Measurements from ENCODE around the gene PKNOX2.
"Not testable (repeated sequence)": the region's sequence is repeated elsewhere in the genome, so short reads cannot be mapped to it uniquely, and the experiment has no call there.

GRCh38 chr11:125223161-125223560, 58.6 kb downstream of the PKNOX2 start:
- not testable (repeated sequence) for TF ChIP-seq POLR2A, CTCF, POLR2AphosphoS5, EP300 (IDR thresholded peaks at IDR 0.05)

All from gastroesophageal sphincter (tissue), 3 donors.